Posterior vena cava (tissue), 2 donors: ENCODE results near the gene GALNT9. TPM values are rescaled to one million over a fixed set of nuclear protein-coding genes. Genes with fewer than 3 reads are reported as not detected.
"Not testable (repeated sequence)": the region's sequence is repeated elsewhere in the genome, so short reads cannot be mapped to it uniquely, and the experiment has no call there.

ENCODE experiments used
- DNase-seq: peaks from one replicate; pipeline ENCODE4 v3.0.0-alpha.2; 2020; ENCODE audit warnings: low spot score
- intact Hi-C, 2 donors: fragments of 100-400 bp; cut with DNase I; formaldehyde crosslinking; loops; one replicate each; pipeline versions ENCODE4 v1.14.1 to v1.14.2; 2022 to 2023
- total RNA-seq, 2 donors: library from RNA; stranded (reverse); fragmentation: NEBNext Ultra II Directional; extraction: Animal tissue kit (Norgen Biotek cat#: 25700); gene quantifications; one replicate each; pipeline ENCODE4 v1.2.1, GENCODE V29; 2021
- donor health status: DM: yes; HTN: yes; CAD: no.
- donor health status: DM: yes; HTN: yes; CAD: no.

GALNT9 gene
- total RNA-seq, 2 donors from 2014 or later = not detected

DNA sequence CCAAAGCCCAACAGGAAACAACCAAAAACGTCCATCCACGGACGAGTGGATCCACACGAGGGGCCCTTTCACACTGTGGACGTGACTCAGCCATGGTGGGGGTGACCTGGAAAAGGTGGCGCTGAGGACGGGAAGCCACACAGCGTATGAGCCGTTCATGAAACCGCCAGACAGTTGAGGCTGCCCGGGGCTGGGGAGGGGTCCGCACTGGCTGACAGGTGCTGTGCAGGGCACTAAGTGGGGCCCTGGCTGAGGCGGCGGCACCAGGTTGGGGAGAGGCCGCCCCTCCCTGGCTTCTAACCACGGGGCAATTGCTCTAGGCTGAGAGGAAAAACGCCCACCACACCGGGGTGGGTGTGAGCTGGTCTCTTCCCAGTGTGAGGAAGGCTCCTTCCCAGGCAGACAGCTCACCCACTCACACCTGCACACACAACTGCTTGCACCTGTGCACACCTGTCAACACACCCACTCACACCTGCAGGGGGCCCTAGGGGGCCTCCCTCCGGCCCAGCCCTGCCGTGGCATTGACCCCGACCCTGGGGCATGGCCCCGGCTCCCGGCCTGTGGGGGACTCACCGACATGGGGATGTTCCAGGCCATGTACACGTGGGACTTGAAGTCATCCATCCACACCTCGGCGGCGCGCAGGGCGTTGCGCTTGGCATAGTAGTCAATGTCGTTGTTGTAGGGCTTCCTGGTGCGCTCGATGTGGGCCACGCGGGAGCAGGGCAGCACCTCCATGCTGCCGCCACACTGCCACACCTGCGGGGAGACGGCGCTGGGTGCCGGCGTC, 126.3 kb downstream of the GALNT9 start:
- intact Hi-C loops = no loop called here
- DNase-seq = no peak

DNA sequence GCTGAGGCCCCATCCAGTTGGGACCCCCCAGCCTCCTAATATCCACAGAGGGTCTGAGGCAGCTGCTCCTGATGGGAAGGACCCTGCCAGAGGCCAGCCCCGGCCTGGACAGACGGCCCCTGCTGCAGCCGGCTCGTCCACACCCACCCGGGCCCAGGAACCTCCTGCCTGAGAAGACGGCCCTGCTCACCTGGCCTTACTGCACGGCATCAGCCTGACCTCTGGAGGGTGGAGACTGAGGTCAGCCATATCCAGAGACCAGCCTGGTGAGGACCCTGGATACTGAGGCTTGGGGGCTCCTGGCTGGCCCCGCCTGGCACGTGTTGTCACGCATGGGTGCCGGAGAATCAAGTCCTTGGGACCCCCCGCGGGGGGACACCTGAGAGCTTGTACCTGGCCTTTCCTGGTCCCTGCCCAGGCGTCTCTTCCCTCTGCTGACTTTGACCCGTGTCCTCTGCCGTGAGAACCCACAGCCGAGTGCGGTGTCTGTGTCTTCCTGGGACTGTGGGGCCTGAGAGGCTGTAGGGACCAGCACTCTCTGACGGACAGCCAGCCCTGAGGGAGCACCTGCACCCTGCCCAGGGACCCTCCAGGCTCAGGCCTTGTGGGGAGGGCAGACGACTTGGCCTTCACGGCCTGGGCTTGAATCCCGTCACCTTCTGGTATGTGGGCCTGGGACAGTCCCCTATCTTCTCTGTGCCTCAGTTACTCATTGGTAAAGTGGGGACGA, 127.8 kb downstream of the GALNT9 start:
- DNase-seq = no peak
- intact Hi-C loops = no loop called here

- intact Hi-C loops = no loop called here
- no peak for DNase-seq
Observed at GRCh38 chr12:132200800-132201199, 128.6 kb downstream of the GALNT9 start.

DNA sequence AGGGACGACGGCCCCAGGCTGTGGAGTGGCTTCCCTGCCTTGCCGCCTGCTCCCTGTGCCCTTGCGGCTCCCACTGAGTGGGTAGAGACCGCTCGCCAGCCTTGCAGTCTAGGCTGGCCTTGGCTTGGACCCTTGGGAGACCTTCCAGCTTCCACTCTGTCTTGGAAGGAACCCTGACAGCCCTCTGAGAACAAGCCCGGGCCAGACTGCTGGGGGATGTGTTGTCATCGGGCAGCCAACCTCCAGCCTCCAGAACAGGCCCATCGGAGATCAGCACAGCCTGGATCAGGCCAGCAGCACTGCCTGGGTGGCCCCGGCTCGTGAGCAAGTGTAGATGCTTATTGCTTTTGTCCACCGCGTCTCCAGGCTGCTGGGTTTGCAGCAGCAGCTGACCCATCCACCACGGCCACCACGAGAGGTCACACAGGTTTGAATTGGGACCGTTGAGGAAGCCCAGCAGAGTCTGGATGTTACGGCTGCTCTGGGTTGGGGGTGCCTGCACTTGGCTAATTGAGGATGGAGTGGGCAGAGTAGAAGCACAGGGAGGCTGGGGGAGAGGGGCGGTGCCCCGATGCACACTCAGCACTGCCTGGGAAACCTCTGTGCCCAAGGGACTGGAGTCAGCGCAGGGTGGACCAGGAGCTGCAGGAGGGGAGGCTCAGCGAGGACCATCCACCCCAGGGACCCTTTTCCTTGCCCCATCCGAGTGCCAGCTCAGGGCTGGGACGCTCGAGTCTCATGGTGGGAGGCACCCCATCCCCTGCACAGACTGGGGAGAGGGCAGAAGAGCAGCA, 129.7 kb downstream of the GALNT9 start:
- no peak for DNase-seq
- intact Hi-C loops = no loop called here

DNA sequence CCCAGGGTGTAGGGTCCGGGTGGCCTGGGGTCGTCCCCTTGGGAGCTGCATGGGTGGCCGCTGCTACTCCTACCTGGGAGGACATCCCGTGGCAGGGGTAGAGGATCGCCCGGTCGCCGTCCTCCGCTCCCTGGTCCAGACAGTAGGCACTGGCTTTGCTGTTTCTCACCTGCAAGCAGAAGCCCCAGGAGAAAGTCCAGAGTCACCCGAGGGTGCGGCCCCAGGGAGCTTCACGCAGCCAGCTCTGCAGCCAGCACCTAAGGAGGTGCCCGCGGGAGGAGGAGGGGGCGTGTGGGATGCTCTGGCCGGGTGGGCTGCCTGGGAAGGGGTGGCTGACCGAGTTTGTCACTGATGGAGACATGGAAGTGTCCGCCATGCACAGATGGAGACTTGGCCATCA, 130.3 kb downstream of the GALNT9 start:
- intact Hi-C loops = no loop called here
- no peak for DNase-seq

DNA sequence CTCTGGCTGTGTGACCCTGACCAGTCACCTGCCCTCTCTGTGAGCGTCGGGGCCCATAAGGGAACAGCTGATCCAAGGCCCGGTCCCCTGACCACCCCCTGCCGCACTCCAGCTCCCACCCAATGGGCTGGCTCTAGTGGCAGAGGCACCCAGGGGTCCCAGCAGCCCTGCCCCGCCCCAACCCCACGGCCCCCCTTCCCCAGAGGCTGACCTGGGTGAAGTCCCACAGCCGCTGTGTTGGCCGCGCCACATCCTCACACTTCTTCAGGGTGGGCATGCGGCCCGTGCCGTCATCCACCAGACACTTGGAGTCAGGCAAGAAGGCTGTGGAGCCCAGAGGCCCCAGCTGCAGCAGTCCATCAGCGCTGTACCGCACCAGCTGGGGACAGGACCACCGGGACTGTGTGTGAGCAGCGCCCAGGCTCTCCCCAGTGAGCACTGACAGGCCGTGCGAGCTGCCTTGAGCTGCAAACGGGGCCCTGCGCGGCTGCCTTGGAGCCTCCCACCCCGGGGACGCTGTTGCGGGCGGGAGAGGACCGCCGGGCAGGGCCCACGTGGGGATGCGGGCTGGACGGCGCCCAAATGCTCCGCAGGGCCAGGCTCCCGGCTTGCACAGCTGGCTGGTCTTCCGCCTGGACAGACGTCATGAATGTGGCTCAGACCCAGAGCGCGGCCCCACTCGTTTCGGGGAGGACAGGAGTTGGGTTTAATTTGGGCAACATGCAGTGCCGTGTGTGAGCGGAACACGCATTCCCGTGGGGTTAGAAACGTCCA, 131.6 kb downstream of the GALNT9 start:
- DNase-seq = no peak
- intact Hi-C loops = no loop called here

- intact Hi-C loops = no loop called here
- no peak for DNase-seq
Observed at GRCh38 chr12:132196873-132197390, 132.5 kb downstream of the GALNT9 start.

- intact Hi-C loops = no loop called here
- DNase-seq = no peak
Observed at GRCh38 chr12:132196038-132196872, 133.1 kb downstream of the GALNT9 start.

DNA sequence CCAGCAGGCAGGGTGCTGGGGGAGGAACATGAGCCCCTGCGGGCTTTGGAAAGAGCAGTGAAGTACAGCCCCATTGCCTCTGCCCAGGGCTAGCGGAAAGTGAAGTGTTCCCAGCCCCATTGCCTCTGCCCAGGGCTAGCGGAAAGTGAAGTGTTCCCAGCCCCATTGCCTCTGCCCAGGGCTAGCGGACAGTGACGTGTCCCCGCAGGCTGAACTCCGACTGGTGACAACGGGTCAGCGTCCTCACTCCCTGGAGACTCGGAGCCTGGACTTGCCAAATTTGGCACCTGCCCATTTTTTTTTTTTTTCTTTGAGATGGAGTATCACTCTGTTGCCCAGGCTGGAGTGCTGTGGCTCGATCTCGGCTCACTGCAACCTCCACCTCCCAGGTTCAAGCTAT, 134.1 kb downstream of the GALNT9 start:
- DNase-seq, intact Hi-C loops: not testable (repeated sequence)

- intact Hi-C loops = no loop called here
- DNase-seq = no peak
Observed at GRCh38 chr12:132194556-132194955, 134.8 kb downstream of the GALNT9 start.

- no peak for DNase-seq
- intact Hi-C loops = no loop called here
Observed at GRCh38 chr12:132194056-132194455, 135.3 kb downstream of the GALNT9 start.

- intact Hi-C loops = no loop called here
- no peak for DNase-seq
Observed at GRCh38 chr12:132191715-132192553, 137.5 kb downstream of the GALNT9 start.

GRCh38 chr12:132190834-132191500, 138.4 kb downstream of the GALNT9 start:
- intact Hi-C loops = no loop called here
- no peak for DNase-seq

GRCh38 chr12:132190012-132190755, 139.2 kb downstream of the GALNT9 start:
- no peak for DNase-seq
- intact Hi-C loops = no loop called here

GRCh38 chr12:132189378-132190011, 139.9 kb downstream of the GALNT9 start:
- intact Hi-C loops = no loop called here
- DNase-seq = peak; percentile 97

DNA sequence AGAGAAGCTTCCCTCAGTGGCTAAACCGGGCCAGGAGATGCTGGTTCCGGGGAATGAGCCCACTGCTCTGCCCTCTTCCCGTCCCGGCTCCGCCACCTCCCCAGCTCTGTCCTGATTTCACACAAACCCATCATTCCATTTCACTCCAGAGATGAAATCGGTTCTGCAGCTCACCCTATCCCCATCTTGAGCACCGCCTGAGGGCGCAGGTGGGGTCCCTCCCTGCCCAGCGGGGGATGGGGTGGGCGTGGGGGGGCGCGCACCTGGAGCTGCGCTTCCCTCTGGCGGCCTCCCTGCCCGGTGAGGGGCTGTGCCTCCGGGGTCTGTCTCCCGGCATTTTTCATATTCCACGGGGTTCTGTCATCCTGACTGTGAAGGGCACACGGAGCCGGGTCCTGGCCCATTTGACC, 140.5 kb downstream of the GALNT9 start:
- no peak for DNase-seq
- intact Hi-C loops = no loop called here
